ENCODE measurements around the gene HMCN1.

The HMCN1 gene

DNA sequence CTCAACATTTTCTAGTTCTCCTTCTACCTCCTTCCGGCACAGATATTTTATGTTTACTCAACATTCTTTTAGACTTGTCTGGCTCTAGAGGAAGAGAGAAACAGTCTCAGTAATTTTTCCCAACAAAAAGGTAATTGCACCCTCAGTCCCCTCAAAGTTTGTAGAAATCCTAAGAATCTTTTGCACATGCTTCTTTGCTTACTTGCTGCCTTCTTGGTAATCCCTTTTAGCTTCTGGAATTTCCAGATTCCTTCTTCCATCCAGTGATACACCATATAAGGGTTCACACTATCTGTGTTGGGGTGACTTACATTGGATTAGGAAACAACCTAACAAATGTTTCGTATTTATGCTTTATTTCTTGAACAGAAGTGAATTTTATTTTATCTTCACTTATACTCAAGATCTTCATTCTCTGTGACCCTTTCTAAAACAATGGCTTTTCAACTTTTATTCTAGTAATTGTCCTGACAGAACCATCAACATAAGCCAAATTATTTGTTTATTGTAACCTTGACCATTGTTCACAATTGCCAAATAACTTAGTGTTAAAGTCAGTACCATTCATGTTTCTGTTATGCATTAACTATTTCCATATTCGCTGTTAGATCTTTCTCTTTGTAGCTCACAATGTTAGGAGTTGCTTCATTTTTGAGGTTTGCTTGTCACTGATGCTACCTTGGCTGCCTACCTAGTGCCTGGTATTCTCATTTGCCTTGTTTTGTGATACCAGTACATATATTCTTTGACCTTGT lies 238.1 kb downstream of the HMCN1 start:
- no peak for DNase-seq

DNA sequence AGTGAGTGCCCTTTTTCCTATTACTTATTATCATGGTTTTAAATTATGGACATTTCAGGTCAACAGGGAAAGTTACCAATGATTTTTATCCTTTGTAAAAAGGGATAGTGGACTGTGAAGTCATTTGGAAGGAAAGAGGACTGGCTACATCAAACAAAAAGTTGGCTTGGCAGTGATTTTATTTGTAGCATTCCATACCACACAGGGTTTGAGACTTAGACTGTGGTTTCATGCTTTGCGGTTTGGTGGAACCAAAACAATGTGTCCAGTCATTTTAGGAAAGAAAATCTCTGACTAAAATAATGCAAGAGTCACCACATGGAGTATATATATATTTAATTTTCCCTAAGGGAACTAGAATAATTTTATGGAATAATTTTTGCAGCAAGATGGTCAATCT lies 239.5 kb downstream of the HMCN1 start:
- DNase-seq = no peak

DNA sequence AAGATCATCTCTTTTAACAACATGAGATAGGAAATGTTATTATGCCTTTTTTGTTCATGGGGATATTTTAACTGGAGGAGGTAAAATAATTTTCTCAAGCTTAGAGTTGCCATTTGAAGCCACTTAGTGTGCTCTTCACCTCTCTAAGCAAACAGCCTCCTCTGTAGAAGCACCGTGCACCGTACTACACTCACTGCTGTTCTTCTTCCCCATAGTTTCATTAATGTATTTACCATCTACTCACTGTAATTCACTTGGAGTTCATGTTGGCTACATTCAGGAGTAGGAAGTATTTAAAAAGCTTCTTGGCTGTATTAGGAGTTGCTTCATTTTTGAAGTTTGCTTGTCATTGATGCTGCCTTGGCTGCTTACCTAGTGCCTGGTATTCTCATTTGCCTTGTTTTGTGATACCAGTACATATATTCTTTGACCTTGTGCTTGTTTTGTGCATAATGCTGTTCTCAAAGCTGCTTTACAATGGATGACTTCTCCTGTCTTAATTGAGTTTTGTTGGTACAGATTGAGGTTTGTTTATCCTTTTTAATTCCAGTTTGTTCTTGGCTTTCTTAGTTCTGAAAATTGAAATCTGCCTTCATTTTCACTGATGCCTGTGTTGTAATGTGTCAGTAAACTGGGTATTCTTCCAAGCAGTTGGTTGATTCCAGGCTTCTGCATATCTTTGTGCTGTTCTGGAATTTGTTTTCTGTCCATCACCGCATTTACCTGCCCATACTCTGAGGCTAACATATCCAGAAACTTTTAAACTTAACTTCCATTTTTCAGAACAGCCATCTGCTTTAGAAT lies 240.4 kb downstream of the HMCN1 start:
- DNase-seq = no peak

DNA sequence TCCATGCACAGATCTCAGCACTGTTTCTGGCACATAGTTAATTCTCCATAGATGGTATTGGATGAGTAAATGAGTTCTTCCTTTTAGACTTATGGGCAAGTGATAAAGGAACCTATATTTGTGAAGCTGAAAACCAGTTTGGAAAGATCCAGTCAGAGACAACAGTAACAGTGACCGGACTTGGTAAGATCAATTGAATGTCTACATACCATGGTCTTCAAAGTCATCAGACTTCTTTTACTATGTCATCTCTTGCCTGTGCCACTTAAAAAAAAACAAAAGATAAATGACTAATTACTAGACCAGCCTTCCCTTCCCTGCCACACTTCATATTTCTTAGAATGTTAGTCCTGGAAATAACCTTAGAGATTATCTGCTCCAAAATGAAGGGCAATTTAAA lies 246.7 kb downstream of the HMCN1 start:
- no peak for DNase-seq

DNA sequence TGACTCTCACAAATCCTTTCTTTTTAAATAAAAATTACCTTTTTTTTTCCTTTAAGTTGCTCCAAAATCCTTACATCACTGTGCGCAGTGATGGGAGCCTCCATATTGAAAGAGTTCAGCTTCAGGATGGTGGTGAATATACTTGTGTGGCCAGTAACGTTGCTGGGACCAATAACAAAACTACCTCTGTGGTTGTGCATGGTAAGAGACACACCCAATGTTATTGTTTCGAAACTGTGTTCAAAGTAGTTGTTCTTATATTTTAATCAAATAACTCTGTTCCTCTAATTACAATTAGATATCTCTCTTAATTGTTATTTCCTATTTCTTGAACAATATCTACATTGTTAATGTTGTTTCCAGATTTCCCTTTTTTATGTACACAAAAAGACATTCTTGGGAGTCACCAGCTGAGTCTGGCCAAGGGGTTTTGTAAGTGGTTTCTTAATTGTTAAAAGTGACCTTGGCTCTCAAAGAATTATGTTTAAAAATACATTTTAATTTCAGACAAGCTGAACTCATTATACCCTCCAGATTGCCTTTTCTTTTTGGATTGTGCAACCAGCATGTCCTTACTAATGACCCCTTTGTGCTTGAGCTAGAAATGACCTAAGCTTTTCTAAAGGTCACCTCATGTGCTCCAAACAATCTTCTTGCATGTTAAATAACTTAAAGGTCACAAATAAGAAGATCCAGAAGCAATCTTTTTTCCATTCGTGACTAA lies 250.1 kb downstream of the HMCN1 start:
- DNase-seq = no peak

DNA sequence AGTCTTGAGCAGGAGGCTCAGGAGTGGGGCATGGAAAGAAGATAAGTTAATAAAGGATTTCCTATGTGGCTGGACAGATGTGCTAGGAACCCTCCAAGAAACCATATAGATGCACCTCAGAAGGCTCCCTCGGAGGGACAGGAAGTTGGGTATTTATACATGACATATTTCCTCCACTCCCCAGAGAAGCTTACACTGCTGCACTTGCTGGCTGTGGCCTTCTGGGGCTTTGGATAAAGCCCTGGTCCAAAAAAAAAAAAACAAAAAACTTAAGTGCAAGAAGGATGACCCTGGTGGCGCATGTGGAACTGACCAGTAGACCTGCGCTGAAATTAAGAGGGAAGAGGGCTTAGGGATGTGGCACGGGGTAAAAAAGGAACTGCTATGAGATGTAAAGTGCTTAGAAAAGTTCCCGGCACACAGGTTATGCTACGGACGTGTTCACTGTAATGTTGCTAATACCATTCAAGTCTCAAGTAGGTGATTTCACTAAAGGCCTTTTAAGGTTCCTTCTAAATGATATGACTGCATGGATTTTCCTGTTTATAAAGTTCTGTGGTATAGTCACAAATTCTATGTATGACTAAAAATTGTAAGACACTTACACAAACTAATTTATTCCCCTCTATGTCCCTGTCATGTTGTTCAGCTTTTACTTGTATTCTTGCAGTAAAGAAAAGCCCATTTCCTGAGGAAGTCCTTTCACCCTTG lies 253.6 kb downstream of the HMCN1 start:
- DNase-seq = no peak

DNA sequence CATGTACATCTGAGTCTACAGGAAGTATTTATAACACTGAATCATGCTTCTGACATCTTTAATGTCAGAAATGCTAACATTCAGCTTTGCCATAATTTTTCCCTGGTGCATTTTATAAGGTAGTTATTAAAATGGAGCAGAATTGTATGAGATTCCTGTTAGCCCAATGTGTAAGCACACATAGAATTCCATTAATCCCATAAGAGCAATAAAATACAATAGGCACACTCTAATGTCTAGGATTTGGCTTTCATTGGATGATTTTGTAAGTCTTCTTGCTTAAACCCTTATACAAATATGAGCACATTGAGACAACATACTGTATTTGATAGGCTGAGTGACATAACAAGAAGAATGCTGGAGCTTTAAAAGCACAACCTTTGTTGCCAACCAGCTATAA lies 256.4 kb downstream of the HMCN1 start:
- DNase-seq = no peak

DNA sequence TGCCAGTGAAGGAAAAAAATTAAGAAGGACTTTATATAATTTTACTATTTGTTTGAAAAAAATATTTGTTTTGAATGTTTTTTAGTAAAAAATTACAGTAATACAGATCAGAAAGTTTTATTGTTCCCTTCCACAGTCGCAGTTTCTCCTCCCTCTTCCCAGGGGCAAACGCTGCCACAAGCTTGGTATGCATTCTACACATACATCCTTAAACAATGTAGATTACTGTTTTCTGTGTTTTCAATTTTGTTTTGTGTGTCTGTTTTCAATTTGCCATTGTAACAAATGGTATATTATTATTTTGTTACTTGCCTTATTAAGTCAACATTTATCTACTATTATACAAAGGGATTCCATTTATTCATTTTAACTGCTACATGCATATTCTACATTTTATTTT lies 257.1 kb downstream of the HMCN1 start:
- DNase-seq = no peak

DNA sequence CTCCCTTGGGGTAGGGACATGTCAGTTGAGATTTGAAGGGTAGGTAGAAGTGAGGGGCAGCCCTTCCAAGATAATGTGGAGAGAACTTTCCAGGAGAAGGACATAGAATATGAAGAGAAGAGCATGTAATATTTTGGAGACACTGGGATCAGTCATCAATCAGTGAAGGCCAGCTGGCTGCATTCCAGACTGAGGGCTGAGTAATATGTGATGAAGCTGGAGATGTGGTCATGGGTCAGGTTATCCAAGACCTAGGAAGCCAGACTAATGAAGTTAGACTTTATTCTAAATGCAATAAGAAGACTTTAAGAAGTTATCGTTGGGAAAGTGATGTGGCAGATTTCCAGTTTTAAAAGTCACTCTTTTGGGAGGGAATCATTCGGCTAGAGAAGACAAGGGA lies 262.0 kb downstream of the HMCN1 start:
- DNase-seq = no peak

DNA sequence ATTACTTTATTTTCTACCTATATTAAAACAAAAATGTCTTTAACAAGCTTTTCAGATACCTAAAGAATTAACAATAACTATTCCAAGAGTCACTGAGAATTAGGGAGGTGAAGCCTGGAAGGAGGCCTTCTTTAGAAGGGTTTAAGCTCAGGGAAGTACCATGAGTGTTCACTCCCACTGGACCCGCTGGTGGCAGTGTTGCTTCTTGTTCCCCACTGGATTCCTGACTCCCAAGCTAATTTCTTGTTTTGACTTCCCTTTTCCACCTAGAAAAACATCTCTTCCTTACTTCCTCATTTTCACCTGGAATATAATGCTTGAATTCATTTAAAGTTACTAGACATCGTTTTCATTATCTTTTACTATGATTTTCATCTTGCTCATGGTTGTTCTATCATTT lies 264.2 kb downstream of the HMCN1 start:
- DNase-seq = no peak

DNA sequence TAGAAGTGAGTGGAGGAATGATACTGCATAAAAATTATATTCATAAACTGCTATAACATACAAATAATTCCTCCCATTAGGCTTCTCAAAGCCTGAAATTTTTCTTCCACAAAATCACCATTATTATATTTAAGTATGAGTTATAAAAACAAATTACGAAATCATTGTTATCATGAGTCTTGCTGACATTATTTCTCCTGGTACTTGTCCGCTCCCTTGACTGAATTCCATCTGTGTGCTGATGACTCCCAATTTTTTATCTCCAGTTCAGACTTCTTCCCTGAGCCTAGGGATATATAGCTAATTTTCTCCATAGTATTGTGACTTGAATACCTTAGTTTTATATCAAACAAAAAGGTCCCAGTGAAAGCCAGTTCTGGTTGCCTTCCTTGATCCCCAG lies 268.2 kb downstream of the HMCN1 start:
- no peak for DNase-seq

DNA sequence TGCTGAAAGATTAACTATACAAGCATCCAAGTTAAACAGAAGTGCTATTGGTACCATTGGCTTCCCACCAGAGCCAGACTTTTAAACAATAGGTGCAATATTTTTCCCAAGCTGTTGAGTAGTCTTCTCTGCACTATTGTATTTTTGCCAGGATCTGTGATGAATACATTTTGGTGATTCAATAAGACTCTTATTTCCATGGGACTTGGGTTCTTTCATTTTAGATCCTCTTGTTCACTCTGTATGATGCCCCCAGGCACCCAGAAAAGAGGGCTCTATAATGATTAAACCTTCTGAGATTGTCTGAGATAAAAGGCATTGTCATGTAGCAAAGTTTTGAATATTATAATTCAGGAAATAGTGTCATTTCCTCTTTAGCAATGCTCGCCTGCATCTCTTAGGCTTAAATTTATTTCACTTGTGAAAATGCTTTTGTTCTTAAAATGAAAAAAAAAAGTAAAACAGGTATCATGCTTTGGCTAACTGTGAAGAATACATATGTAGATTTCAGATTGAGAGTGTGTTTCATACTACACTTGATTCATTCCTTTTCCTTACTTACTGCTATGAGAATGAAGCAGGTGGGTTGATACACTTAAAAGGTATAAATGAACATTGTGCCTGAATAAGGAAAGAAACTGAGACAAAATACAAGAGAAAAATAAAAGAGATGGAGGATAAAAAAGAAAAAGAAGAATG lies 275.0 kb downstream of the HMCN1 start:
- no peak for DNase-seq

DNA sequence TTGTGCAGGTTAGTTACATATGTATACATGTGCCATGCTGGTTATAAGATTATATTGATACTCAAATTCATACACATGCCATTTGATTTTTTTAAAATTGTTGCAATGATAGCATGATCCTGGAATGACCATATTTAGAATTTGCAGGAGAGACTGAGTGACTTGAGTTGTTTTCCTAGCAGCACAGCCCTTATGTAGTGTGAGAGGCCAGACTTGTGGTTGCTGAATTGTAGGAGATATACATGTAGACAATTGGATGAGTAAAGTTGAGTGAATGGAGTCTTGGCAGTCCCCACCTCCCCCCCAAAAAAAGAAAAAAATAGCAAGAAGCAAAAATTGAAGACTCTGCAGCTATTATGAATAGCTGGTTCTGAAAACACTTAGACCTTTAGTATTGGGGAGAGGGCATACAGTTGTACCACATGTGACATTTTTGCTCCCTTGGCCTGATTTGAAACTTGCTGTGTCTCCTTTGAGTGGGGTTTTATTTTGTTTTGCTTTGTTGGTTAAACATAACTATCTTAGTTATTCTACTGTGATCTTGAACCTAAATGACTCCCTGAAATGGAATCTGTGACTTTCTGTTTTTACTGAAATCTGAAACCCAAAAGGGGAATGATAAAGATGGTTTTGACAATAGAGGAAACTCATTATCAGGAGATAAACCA lies 280.3 kb downstream of the HMCN1 start:
- no peak for DNase-seq

DNA sequence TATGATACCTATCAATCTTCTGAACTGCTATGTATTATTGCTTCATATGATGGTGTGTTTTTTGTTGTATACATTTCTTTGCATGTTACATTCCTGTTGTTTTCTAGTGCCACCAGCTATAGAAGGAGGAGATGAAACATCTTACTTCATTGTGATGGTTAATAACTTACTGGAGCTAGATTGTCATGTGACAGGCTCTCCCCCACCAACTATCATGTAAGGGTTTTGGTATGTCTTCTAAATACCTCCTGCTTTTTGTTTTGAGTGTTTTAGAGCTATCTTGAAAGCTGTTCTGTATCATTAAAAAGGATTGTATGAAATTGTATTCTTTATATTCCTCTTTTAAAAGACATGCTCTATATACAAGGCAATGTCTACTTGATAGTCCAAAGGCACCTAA lies 282.7 kb downstream of the HMCN1 start:
- DNase-seq = no peak

DNA sequence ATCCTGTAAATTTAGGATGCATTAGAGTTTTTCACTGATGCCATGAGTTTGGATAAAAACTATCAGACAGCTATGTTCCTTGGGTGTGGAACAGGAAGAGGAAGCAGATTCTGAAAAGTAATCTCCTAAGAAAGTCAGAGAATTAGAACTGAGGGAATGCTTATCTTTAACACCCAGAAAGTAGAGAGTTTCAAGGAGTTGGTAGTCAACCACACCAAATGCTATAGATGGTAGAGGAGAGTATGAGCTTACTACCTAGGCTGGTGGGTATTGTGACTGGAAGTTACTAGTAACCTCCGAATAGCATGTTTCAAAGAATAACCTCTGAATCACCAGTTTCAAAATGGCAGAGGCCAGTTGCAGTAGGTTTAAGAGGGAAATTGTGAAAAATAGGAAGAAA lies 288.0 kb downstream of the HMCN1 start:
- no peak for DNase-seq

DNA sequence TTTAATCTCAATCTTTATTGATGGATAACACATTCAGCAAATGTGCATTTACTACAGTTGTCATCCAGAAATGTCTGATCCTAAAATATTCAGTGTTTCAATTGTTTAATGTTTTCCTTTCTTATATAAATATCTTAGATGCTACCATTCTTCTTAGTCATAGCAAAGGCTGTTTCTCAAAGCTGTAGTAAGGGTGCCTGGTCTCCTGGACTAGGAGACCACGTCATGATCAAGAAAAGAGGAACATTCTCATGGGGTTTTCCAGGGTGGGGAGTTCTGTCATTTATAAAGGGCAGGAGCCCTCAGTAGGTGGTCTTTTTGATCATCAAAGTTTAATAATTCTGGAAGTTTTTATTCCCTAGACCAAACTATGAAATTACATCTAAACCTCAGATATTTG lies 292.8 kb downstream of the HMCN1 start:
- no peak for DNase-seq

DNA sequence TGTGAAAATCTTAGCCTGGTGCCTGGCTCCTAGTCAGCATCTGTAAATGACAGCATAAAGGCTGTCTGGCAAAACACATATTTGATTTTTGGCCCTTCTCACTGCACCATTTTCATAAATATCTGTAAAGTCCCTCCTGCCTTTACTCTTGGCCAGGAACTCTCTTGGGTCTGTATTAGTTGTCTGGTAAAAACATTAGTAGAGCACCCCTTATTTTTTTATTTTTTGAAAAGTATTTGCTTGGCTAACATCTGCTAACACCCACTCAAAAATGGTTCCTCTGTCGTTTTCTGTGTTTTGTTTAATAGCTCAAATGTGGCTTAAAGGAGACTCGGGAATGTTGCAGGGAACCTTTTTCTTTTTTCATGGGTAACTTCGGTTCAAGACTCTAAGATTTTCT lies 293.4 kb downstream of the HMCN1 start:
- no peak for DNase-seq

DNA sequence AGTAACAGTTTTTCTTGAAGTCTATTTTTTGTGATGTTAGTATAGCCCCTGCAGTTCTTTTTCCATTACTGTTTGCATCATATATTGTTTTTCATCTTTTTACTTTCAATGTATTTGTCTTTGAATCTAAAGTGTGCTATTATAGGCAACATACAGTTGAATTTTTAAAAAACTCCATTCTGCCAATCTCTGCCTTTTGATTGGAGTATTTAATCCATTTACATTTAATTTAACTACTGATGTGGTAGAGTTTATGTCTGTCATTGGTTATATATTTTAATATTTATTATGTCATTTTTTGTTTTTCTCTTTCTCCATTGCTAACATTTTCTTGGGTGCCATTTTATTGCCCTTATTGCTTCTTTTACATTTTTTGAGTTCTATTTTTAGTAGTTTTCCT lies 296.3 kb downstream of the HMCN1 start:
- no peak for DNase-seq

DNA sequence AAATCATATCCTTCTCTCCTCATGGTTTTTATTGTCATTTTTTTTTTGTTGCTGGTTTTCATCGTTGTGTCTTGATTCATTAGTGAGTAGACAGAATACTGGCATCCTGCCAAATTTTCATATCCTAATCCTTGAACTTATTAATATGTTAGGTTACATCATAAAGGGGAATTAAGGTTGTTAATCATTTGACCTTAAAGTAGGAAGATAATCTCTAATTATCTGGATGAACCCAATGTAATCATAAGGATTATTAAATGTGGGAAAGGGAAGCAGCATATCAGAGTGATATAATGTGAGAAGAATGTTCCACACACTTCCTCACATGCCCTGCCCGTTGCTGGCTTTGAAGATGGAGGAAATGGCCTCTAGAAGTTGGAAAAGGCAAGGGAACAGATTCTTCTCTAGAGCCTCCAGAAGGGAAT lies 299.7 kb downstream of the HMCN1 start:
- DNase-seq = no peak

DNA sequence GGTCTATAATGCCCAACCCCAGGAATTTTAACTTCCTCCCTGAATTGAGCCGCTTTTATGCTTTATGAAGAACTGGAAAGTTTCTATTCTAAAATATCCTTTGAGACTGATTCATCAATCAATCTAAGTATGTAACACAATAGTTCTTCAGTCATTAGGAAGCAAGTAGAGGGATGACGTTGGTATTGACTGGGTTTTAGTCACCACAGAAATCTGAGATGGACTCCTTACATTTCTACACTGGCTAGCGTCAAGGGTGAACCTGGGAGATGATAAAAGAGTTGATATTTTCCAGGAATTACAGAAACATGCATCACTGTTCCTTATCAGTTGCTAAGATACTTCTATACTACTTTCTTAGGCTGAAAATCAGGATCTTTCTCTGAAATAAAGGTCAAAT lies 308.0 kb downstream of the HMCN1 start:
- DNase-seq = no peak

DNA sequence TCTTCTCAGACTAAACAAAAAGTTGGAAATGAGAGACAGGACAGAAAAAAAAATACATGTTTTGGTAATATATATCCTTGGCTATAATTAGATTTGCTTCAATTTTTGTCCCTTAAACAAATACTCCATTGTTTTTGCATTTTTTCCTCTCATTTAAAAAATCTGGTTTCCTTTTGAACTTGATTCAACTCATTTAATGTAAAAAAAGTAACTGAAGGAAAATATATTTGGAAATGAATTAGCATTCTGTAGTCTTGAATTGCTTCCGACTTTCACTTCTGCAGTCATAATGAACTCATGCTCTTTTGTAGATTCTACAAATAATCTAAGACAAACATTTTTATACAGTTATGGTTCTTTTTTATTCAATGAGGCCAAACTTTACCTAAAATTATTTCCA lies 309.1 kb downstream of the HMCN1 start:
- DNase-seq = no peak

DNA sequence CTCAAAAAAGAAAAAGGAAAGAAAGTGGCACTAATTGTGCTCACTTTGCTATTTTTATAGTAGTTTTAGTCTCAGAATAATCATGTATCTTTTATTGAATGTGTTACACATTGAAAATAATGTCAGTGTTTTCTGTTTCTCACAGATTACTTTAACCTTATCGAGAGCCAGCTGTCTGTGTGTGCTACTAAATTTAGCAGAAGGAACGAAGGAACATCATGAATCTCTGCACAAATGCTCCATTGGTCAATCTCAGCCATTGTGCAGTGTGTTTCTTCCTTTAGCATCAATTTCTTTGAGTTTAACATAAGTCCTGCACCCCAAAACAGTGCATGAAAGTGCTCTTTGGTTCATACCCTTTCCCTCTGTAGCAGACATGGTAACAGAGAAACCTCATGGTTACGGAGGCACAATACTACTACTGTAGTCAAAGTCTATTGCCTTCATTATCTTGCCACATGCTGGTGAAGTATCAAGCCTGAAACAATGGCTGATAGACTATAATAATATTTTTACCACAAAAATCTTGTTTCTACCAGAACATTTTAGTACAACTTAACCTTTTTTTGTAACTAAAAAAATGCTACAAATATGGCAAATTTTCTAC lies 310.0 kb downstream of the HMCN1 start:
- no peak for DNase-seq
